K562 (cell line): ENCODE data around the gene PTTG1IP. TPM values are rescaled to one million over a fixed set of nuclear protein-coding genes. Genes with fewer than 3 reads are reported as not detected.
A peak's percentile ranks its signal among the peaks of the same experiment; 100 is the strongest.

Source experiments
- CEBPG ChIP-seq, 3 experiments: fragments of 200-800 bp in 1 of 3; sonication (Bioruptor generic) in 1 of 3; sonication (generic) in 1 of 3; formaldehyde crosslinking in 1 of 3; IDR thresholded peaks in 2 of 3; conservative IDR thresholded peaks in 1 of 3; 2 replicates each; pipeline versions ENCODE4 v1.6.1 to v1.8.0; 2016 to 2022; ENCODE audit warnings: missing compliant biosample characterization in 2 of 3, missing genetic modification characterization in 2 of 3, mild to moderate bottlenecking in 1 of 3, missing genetic modification reagents in 1 of 3
- CLOCK ChIP-seq: fragments of 250-450 bp; sonication (Bioruptor Pico); IDR thresholded peaks from 2 replicates; pipeline ENCODE4 v1.4.0; 2020; ENCODE audit warnings: mild to moderate bottlenecking, moderate library complexity, borderline replicate concordance
- MCM7 ChIP-seq, 2 experiments: fragments of 450-650 bp; IDR thresholded peaks; 2 replicates each; pipeline ENCODE4 v1.6.1; 2016 to 2018
- RFX1 ChIP-seq: fragments of 450-650 bp; IDR thresholded peaks from 2 replicates; pipeline ENCODE4 v1.6.1; 2016; ENCODE audit warnings: mild to moderate bottlenecking, moderate library complexity
- RREB1 ChIP-seq: fragments of 250-450 bp; sonication (Bioruptor Pico); IDR thresholded peaks from 2 replicates; pipeline ENCODE4 v1.4.0; 2020
- STAG1 ChIP-seq: sonication (generic); formaldehyde crosslinking; IDR thresholded peaks from 2 replicates; pipeline ENCODE4 v1.5.0; 2020; ENCODE audit warnings: missing genetic modification reagents, borderline replicate concordance
- TEAD4 ChIP-seq, 2 experiments: sonication (generic) in 1 of 2; formaldehyde crosslinking in 1 of 2; IDR thresholded peaks; 2 replicates each; pipeline versions ENCODE4 v1.6.1 to v1.8.0; 2012 to 2022; ENCODE audit warnings: borderline replicate concordance in 1 of 2, inconsistent platforms in 1 of 2, low read length in 1 of 2, mild to moderate bottlenecking in 1 of 2, missing genetic modification reagents in 1 of 2
- YY1 ChIP-seq, 3 experiments: IDR thresholded peaks; 2 replicates each; pipeline ENCODE4 v1.6.1; 2011; ENCODE audit warnings: low read length in 2 of 3, mild to moderate bottlenecking in 2 of 3, moderate library complexity in 2 of 3, borderline replicate concordance in 1 of 3, control low read depth in 1 of 3, low read depth in 1 of 3; ENCODE audit not compliant: insufficient read depth in 3 of 3, insufficient replicate concordance in 2 of 3, control insufficient read depth in 1 of 3, insufficient read length in 1 of 3; ENCODE audit errors: extremely low read depth in 1 of 3
- ZMIZ1 ChIP-seq, 2 experiments: fragments of 150-350 bp in 1 of 2; IDR thresholded peaks; 2 replicates each; pipeline ENCODE4 v1.6.1; 2012 to 2016; ENCODE audit warnings: low read depth in 2 of 2, low read length in 2 of 2, mild to moderate bottlenecking in 1 of 2, moderate library complexity in 1 of 2
- ZSCAN29 ChIP-seq: fragments of 450-650 bp; IDR thresholded peaks from 2 replicates; pipeline ENCODE4 v1.6.1; 2017
- polyA plus RNA-seq, 8 experiments: library from polyadenylated mRNA; depleted of rRNA in 4 of 8; stranded (reverse) in 5 of 8; unstranded in 3 of 8; fragments of >200 nt; fragmentation: Nextera tagmentation in 2 of 8; fragmentation: Illumina TruSeq in 1 of 8; extraction: Ambion mirVana in 2 of 8; extraction: Trizol in 1 of 8; gene quantifications; 2 replicates each; pipeline versions ENCODE4 v1.2.1 to v1.2.3, GENCODE V29; 2011 to 2014; ENCODE audit warnings: inconsistent platforms in 1 of 8, missing spikeins in 1 of 8
- total RNA-seq, 7 experiments: library from RNA; depleted of rRNA in 6 of 7; stranded (reverse); fragments of >200 nt in 6 of 7; fragmentation: Illumina TruSeq in 2 of 7; extraction: Trizol in 2 of 7; gene quantifications; 2 replicates each; pipeline versions ENCODE4 v1.2.1 to v1.2.3, GENCODE V29; 2011 to 2021; ENCODE audit warnings: low replicate concordance in 1 of 7

PTTG1IP gene
- total and polyA plus RNA-seq, 9 of the 15 experiments (the other 6 are each of a cell fraction or from before 2014, with no cell fraction given), result 5.0 to 99.3 (median 82.4) TPM

GRCh38 chr21:44878053-44878982 is 4.8 kb upstream of the PTTG1IP start (continued):
- peak; percentile 48; the same call in 1 of the 2 replicates for TF ChIP-seq RREB1 (CRISPR knock-in tag)
- TF ChIP-seq MCM7 (IDR thresholded peaks at IDR 0.05), result no peak
- TF ChIP-seq CLOCK (CRISPR knock-in tag), result no peak
- no peak for TF ChIP-seq ZMIZ1 (IDR thresholded peaks at IDR 0.05; ENCODE audit: low read depth in 2 of 2, low read length in 2 of 2)
- peak; percentile 36; the same call in 1 of the 2 replicates for TF ChIP-seq TEAD4 (IDR thresholded peaks at IDR 0.05; ENCODE audit: low read length)
- no peak for TF ChIP-seq TEAD4 (CRISPR knock-in tag; IDR thresholded peaks at IDR 0.05; ENCODE audit: borderline replicate concordance)
- TF ChIP-seq YY1 (IDR thresholded peaks at IDR 0.05; ENCODE audit: borderline replicate concordance in 1 of 3, control insufficient read depth in 1 of 3, extremely low read depth in 1 of 3, insufficient read depth in 3 of 3, insufficient read length in 1 of 3, insufficient replicate concordance in 2 of 3, low read depth in 1 of 3, low read length in 2 of 3), result peak in 1 of 3 experiments; percentile 54
- no peak for TF ChIP-seq RFX1
- TF ChIP-seq STAG1 (CRISPR knock-in tag), result no peak
- TF ChIP-seq ZSCAN29, result no peak
- peak; percentile 90 for TF ChIP-seq CEBPG (CRISPR knock-in tag; IDR thresholded peaks at IDR 0.05)
- TF ChIP-seq CEBPG (tag; conservative IDR thresholded peaks at IDR 0.05 in 1 of 2, IDR thresholded peaks at IDR 0.05 in 1 of 2), result peak; percentile 83 to 89
